ENCODE measurements around the gene MRPL19. TPM values are rescaled to one million over a fixed set of nuclear protein-coding genes. Genes with fewer than 3 reads are reported as not detected.

The MRPL19 gene
- total RNA-seq, 1 experiment from 2014 or later = 65.3 TPM

GRCh38 chr2:75612108-75612861 lies 34.3 kb upstream of the MRPL19 start:
- Histone ChIP-seq H3K79me2 (ENCODE audit: insufficient read depth, low read length) (no peaks in the 10 kb centered on the region), H3K9ac (ENCODE audit: low read length) (no peak overlapping the region), H3K4me1 (ENCODE audit: control insufficient read depth in 1 of 2, insufficient read depth in 2 of 2, low read length in 2 of 2) (no peaks in the 10 kb centered on the region), H3K27ac (ENCODE audit: low read depth, low read length) (no peak overlapping the region), H3K9me3 (ENCODE audit: control insufficient read depth in 1 of 2, insufficient read depth in 1 of 2, low read depth in 1 of 2, low read length in 2 of 2) (no peaks in the 10 kb centered on the region), H2AFZ (ENCODE audit: low read depth, low read length, poor library complexity, severe bottlenecking) (no peak overlapping the region), H4K20me1 (ENCODE audit: insufficient read depth) (no peaks in the 10 kb centered on the region), H3K9me2 (ENCODE audit: insufficient read depth) (no peaks in the 10 kb centered on the region), H3K36me3 (ENCODE audit: control insufficient read depth in 1 of 2, insufficient read depth in 2 of 2, low read length in 2 of 2) (no peaks in the 10 kb centered on the region), H3K4me3 (replicated peaks in 1 of 2; ENCODE audit: low read depth in 1 of 2, low read length in 2 of 2) (no peak overlapping the region), H3K4me2 (ENCODE audit: low read length) (no peak overlapping the region), H3K27me3 (ENCODE audit: insufficient read depth, low read length) (peaks cover 17% of the 10 kb centered on the region; the same call in 1 of the 2 replicates)
- ChIA-PET CTCF (interaction anchor here (1.2 kb wide), 1 partner anchor 16 kb away, joined by 4 read pairs; no protein-coding TSS in a partner anchor), RAD21 (ENCODE audit: low non-redundant PET in 1 of 2, low total read pairs in 2 of 2, uncharacterized antibody in 2 of 2, unreplicated experiment in 2 of 2) (no interaction called here), POLR2A (no interaction called here)
- TF ChIP-seq EGR1 (IDR thresholded peaks at IDR 0.05; ENCODE audit: low read depth) (no peak), ZFX (IDR thresholded peaks at IDR 0.05) (no peak), EZH2phosphoT487 (IDR thresholded peaks at IDR 0.05; ENCODE audit: borderline replicate concordance) (no peak), FOSL1 (IDR thresholded peaks at IDR 0.05; ENCODE audit: low read depth) (no peak), RAD21 (IDR thresholded peaks at IDR 0.05; ENCODE audit: low read depth) (no peak), SP1 (IDR thresholded peaks at IDR 0.05; ENCODE audit: low read depth) (no peak), EZH2 (IDR thresholded peaks at IDR 0.05) (no peak), POLR2A (IDR thresholded peaks at IDR 0.05; ENCODE audit: borderline replicate concordance, extremely low read depth, insufficient read depth, insufficient read length) (no peak), ZNF274 (IDR thresholded peaks at IDR 0.05; ENCODE audit: low read depth, low read length) (no peak), SRF (IDR thresholded peaks at IDR 0.05; ENCODE audit: low read depth) (no peak), CTCF (IDR thresholded peaks at IDR 0.05 in 2 of 3, conservative IDR thresholded peaks at IDR 0.05 in 1 of 3; ENCODE audit: borderline replicate concordance in 1 of 3, insufficient read depth in 1 of 3, low read depth in 2 of 3, low read length in 2 of 3) (no peak), CBX3 (IDR thresholded peaks at IDR 0.05; ENCODE audit: low read depth) (no peak), REST (IDR thresholded peaks at IDR 0.05; ENCODE audit: low read depth) (no peak), SIN3A (IDR thresholded peaks at IDR 0.05; ENCODE audit: low read depth) (no peak), TCF7L2 (IDR thresholded peaks at IDR 0.05; ENCODE audit: borderline replicate concordance, extremely low read depth, insufficient read depth, insufficient read length) (no peak), ELF1 (IDR thresholded peaks at IDR 0.05; ENCODE audit: borderline replicate concordance, low read depth) (no peak), YY1 (IDR thresholded peaks at IDR 0.05; ENCODE audit: extremely low read depth, insufficient replicate concordance, low read depth, low read length) (no peak), POLR2AphosphoS5 (IDR thresholded peaks at IDR 0.05; ENCODE audit: low read depth, low read length) (no peak)
- DNase-seq (ENCODE audit: low read depth, low spot score) (no peak), ATAC-seq (no peak)
- BruUV-seq (replicated peaks) = no TSS peak
- intact Hi-C loops (cut with micrococcal nuclease) = no loop called here

Measured in HCT116 (cell line).